VCaP (cell line): Measurements from ENCODE around the gene LSM12.
A peak's percentile ranks its signal among the peaks of the same experiment; 100 is the strongest.

ENCODE experiments used
- H3K27ac ChIP-seq: fragments of 450-650 bp; 2 replicates; pipeline ENCODE4 v1.5.1; 2017
- TF ChIP-seq, protein P1 (sequence below): fragments of 450-650 bp; conservative IDR thresholded peaks from 2 replicates; pipeline ENCODE4 v1.5.1; 2017; ENCODE audit warnings: mild to moderate bottlenecking, moderate library complexity

The LSM12 gene

GRCh38 chr17:44092051-44092450 is 25.6 kb upstream of the LSM12 start:
- no peak overlapping the region for H3K27ac ChIP-seq
- TF ChIP-seq, protein P1, sequence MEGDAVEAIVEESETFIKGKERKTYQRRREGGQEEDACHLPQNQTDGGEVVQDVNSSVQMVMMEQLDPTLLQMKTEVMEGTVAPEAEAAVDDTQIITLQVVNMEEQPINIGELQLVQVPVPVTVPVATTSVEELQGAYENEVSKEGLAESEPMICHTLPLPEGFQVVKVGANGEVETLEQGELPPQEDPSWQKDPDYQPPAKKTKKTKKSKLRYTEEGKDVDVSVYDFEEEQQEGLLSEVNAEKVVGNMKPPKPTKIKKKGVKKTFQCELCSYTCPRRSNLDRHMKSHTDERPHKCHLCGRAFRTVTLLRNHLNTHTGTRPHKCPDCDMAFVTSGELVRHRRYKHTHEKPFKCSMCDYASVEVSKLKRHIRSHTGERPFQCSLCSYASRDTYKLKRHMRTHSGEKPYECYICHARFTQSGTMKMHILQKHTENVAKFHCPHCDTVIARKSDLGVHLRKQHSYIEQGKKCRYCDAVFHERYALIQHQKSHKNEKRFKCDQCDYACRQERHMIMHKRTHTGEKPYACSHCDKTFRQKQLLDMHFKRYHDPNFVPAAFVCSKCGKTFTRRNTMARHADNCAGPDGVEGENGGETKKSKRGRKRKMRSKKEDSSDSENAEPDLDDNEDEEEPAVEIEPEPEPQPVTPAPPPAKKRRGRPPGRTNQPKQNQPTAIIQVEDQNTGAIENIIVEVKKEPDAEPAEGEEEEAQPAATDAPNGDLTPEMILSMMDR: no peak

DNA sequence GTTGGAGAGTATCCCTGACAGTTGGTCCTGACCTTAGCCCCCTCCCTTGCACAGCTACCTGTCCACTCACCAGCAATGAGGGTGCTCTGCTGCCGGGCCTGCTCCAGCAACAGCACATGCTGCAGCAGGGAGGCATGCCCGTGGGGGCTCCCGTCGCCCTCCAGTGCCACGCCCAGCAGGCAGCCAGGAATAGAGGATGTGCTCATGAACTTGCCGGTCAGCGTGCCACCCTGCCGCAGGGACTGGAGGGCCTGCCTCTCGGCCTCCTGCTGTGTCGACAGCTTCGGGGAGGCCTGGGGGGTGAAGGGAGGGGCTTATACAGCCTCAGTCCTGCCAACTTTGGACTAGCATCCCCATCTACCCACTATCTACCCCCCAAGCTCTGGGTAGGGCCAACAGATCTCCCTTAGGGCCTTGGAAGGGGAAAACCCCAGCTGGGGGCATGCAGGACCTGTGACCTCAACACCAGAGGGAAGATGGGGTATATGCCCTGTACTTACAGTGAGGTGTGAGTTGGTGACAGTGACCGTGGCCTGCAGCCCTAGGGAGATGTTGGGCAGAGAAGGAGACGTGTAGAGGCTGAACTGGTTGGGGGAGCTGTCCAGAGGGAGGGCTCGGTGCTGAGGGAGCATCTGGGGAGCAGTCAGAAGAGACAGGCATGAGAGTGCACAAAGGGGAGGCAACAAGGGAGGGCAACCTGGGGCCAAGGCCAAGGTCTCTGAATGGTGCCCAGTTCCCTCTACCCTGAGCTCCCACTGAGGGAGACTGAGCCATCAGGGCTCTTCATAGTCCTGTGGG is 24.9 kb upstream of the LSM12 start:
- TF ChIP-seq, protein P1: no peak
- no peak overlapping the region for H3K27ac ChIP-seq

- TF ChIP-seq, protein P1: no peak
- H3K27ac ChIP-seq: no peak overlapping the region
Measured at GRCh38 chr17:44088254-44088653, 21.8 kb upstream of the LSM12 start.

DNA sequence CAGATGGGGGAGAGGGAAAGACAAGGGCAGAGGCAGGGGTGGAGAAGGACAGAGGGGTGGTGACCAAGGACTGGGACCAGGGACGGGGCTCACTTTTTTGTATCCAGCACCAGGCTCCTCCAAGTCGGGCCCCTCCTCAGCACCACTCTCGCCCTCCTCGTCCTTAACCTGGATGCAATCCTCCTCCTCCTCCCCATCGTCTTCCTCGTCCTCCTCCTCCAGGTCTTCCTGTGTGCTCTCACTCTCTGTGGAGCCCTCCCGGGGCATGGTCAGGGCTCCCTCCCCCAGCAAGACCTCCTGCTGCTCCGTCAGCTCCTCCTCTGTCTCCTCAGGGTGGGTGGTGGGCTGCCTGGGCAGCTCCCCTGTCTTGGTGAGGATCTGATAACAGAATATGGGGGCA is 20.8 kb upstream of the LSM12 start:
- TF ChIP-seq, protein P1: no peak
- no peak overlapping the region for H3K27ac ChIP-seq

GRCh38 chr17:44086364-44087311 is 20.2 kb upstream of the LSM12 start:
- H3K27ac ChIP-seq: no peak overlapping the region
- TF ChIP-seq, protein P1: no peak

- H3K27ac ChIP-seq: no peak overlapping the region
- TF ChIP-seq, protein P1: no peak
Measured at GRCh38 chr17:44085908-44086307, 19.4 kb upstream of the LSM12 start.

GRCh38 chr17:44084921-44085320 is 18.4 kb upstream of the LSM12 start:
- TF ChIP-seq, protein P1: no peak
- H3K27ac ChIP-seq: 0 out of 2 replicates have a peak overlapping the region, but pooled peaks have one; percentile 5
